ENCODE measurements around the gene GLS. TPM values are rescaled to one million over a fixed set of nuclear protein-coding genes. Genes with fewer than 3 reads are reported as not detected.
A peak's percentile ranks its signal among the peaks of the same experiment; 100 is the strongest.
"Not testable (repeated sequence)": the region's sequence is repeated elsewhere in the genome, so short reads cannot be mapped to it uniquely, and the experiment has no call there.

GLS gene
- polyA plus RNA-seq, 1 donor, result 511 TPM

DNA sequence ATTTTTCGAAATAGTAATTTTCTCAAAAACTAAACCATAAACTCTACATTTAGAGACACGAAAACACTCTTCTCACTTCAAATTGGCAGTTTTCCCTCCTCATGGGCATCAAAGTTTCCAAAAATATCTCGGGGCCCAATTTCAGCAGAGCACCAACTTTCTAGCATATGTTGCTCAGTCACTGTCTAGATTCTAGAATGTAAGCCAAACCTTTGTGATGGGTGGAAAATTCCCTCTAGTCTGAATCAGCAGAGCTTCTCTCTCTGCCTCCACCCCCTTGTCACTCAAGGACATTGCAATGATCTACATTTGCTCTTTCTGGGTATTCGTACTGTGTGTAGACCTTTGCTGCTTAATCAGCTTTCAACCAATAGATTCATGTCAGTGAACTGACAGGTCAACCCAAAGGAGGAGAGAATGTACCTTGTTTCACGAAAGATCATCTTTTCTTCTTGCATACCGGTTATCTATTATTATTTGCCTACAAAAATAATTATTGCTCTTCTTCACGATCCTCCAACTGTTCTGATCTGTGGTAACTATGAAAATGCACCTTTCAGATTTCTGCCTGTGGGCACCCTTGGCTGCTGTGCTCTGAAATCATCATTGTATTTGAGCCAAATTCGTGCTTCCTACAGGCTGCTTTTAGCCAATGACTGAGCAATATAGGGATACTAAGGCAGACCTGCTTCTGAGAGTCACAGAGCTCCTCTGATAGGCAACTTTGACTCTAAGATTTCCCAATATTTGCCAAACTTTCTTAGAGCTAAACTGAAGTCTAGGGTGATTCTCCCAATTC is 38.7 kb upstream of the GLS start:
- H3K27me3 ChIP-seq (ENCODE audit: control insufficient read depth, insufficient read depth, low read length), result no peaks in the 10 kb centered on the region
- H3K9me3 ChIP-seq (ENCODE audit: control insufficient read depth, low read depth, low read length), result no peaks in the 10 kb centered on the region
- no peak for DNase-seq
- H3K4me1 ChIP-seq (ENCODE audit: control insufficient read depth, insufficient read depth, low read length), result peaks cover 14% of the 10 kb centered on the region
- no peaks in the 10 kb centered on the region for H3K36me3 ChIP-seq (ENCODE audit: control insufficient read depth, insufficient read depth, low read length)
- no peak overlapping the region for H3K4me3 ChIP-seq (ENCODE audit: low read length)
- no peak overlapping the region for H3K27ac ChIP-seq (ENCODE audit: low read length)
- 100% methylated on average over 1 of the region's 8 CpGs for whole genome bisulfite sequencing (ENCODE audit: insufficient coverage, low lambda C conversion rate)

GRCh38 chr2:190842606-190843104 is 38.0 kb upstream of the GLS start:
- WGBS (ENCODE audit: insufficient coverage, low lambda C conversion rate), result no CpG with 5 or more reads among the region's 1 CpG
- Histone ChIP-seq H3K9me3 (ENCODE audit: control insufficient read depth, low read depth, low read length) (no peaks in the 10 kb centered on the region), H3K27ac (ENCODE audit: low read length) (no peak overlapping the region), H3K4me3 (ENCODE audit: low read length) (no peak overlapping the region), H3K27me3 (ENCODE audit: control insufficient read depth, insufficient read depth, low read length) (no peaks in the 10 kb centered on the region), H3K4me1 (ENCODE audit: control insufficient read depth, insufficient read depth, low read length) (peaks cover 18% of the 10 kb centered on the region), H3K36me3 (ENCODE audit: control insufficient read depth, insufficient read depth, low read length) (no peaks in the 10 kb centered on the region)
- no peak for DNase-seq

- Histone ChIP-seq H3K27ac (ENCODE audit: low read length) (no peak overlapping the region), H3K4me3 (ENCODE audit: low read length) (no peak overlapping the region), H3K27me3 (ENCODE audit: control insufficient read depth, insufficient read depth, low read length) (no peaks in the 10 kb centered on the region), H3K4me1 (ENCODE audit: control insufficient read depth, insufficient read depth, low read length) (peaks cover 18% of the 10 kb centered on the region), H3K36me3 (ENCODE audit: control insufficient read depth, insufficient read depth, low read length) (no peaks in the 10 kb centered on the region), H3K9me3 (ENCODE audit: control insufficient read depth, low read depth, low read length) (no peaks in the 10 kb centered on the region)
- DNase-seq, result no peak
- no CpG with 5 or more reads among the region's 3 CpGs for WGBS (ENCODE audit: insufficient coverage, low lambda C conversion rate)
Measured at GRCh38 chr2:190843890-190844699, 36.5 kb upstream of the GLS start.

DNA sequence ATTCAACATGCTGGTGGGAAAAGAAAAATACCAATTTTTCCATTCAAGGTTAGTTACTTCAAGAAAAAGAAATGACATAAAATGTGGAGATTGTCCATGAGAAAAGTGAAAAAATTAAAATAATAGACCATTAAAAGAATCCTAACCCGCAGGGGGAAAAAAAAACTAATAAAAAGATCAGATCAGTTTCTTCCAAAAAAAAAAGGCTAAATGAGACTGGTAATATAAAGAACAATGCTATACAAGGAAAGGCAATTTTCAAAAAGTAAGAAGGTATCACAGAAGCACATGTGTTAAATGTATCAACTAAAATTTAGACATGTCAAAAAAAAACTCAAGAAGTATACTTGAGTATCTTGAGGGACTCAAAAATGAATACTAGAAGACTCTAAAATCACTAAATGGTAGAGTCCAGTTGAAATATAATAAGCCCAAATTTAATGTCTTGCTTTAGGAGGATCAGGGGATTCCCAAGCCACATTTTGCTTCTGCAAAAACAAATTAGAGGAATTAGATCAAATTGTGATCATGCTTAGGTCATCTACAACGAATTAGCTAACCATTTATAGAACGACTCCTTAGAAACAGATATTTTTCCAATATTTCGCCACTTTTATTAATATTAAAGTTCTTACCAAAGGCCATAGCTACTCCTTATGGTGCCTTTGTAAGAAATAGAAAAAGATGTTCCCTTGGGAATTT is 35.8 kb upstream of the GLS start:
- Histone ChIP-seq H3K27me3 (ENCODE audit: control insufficient read depth, insufficient read depth, low read length) (no peaks in the 10 kb centered on the region), H3K27ac (ENCODE audit: low read length) (no peak overlapping the region), H3K9me3 (ENCODE audit: control insufficient read depth, low read depth, low read length) (no peaks in the 10 kb centered on the region), H3K4me1 (ENCODE audit: control insufficient read depth, insufficient read depth, low read length) (peaks cover 18% of the 10 kb centered on the region), H3K4me3 (ENCODE audit: low read length) (no peak overlapping the region), H3K36me3 (ENCODE audit: control insufficient read depth, insufficient read depth, low read length) (no peaks in the 10 kb centered on the region)
- WGBS (ENCODE audit: insufficient coverage, low lambda C conversion rate), result 88% methylated on average over 4 of the region's 4 CpGs
- no peak for DNase-seq

GRCh38 chr2:190846746-190847145 is 33.9 kb upstream of the GLS start:
- Histone ChIP-seq H3K4me3 (ENCODE audit: low read length) (no peak overlapping the region), H3K27ac (ENCODE audit: low read length) (peak overlapping the region; percentile 31), H3K4me1 (ENCODE audit: control insufficient read depth, insufficient read depth, low read length) (peaks cover 10% of the 10 kb centered on the region), H3K27me3 (ENCODE audit: control insufficient read depth, insufficient read depth, low read length) (no peaks in the 10 kb centered on the region), H3K9me3 (ENCODE audit: control insufficient read depth, low read depth, low read length) (no peaks in the 10 kb centered on the region), H3K36me3 (ENCODE audit: control insufficient read depth, insufficient read depth, low read length) (no peaks in the 10 kb centered on the region)
- peak; percentile 54 to 70 for DNase-seq
- 79% methylated on average over 2 of the region's 7 CpGs for WGBS (ENCODE audit: insufficient coverage, low lambda C conversion rate)

- H3K27me3 ChIP-seq (ENCODE audit: control insufficient read depth, insufficient read depth, low read length), result no peaks in the 10 kb centered on the region
- peak overlapping the region; percentile 31 for H3K27ac ChIP-seq (ENCODE audit: low read length)
- H3K4me1 ChIP-seq (ENCODE audit: control insufficient read depth, insufficient read depth, low read length), result peaks cover 10% of the 10 kb centered on the region
- H3K36me3 ChIP-seq (ENCODE audit: control insufficient read depth, insufficient read depth, low read length), result no peaks in the 10 kb centered on the region
- no peak overlapping the region for H3K4me3 ChIP-seq (ENCODE audit: low read length)
- peak in 1 of 2 donors; percentile 71 for DNase-seq
- H3K9me3 ChIP-seq (ENCODE audit: control insufficient read depth, low read depth, low read length), result no peaks in the 10 kb centered on the region
- 24% methylated on average over 3 of the region's 3 CpGs for WGBS (ENCODE audit: insufficient coverage, low lambda C conversion rate)
Measured at GRCh38 chr2:190847504-190848081, 33.0 kb upstream of the GLS start.

DNA sequence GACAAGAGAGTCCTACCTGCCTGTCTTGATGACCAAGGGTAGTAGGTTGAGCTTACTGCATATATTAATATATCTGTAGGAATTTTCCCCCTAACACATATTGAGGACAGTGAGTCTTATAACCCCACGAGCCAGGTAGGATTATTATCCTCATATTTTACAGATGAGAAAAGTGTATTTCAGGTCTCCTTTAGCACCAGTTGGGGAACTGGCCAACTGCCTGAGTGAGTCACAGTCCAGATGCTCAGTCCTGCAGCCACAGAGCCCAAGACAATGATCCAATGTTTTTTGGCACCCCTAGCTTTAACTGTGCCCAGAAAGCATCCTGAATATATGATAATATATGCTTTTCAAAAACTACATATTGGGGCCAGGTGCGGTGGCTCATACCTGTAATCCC is 30.8 kb upstream of the GLS start:
- H3K27me3 ChIP-seq (ENCODE audit: control insufficient read depth, insufficient read depth, low read length), result no peaks in the 10 kb centered on the region
- no peak for DNase-seq
- H3K9me3 ChIP-seq (ENCODE audit: control insufficient read depth, low read depth, low read length), result no peaks in the 10 kb centered on the region
- no peak overlapping the region for H3K4me3 ChIP-seq (ENCODE audit: low read length)
- H3K36me3 ChIP-seq (ENCODE audit: control insufficient read depth, insufficient read depth, low read length), result no peaks in the 10 kb centered on the region
- H3K27ac ChIP-seq (ENCODE audit: low read length), result no peak overlapping the region
- peaks cover 20% of the 10 kb centered on the region for H3K4me1 ChIP-seq (ENCODE audit: control insufficient read depth, insufficient read depth, low read length)
- no CpG with 5 or more reads among the region's 2 CpGs for WGBS (ENCODE audit: insufficient coverage, low lambda C conversion rate)

DNA sequence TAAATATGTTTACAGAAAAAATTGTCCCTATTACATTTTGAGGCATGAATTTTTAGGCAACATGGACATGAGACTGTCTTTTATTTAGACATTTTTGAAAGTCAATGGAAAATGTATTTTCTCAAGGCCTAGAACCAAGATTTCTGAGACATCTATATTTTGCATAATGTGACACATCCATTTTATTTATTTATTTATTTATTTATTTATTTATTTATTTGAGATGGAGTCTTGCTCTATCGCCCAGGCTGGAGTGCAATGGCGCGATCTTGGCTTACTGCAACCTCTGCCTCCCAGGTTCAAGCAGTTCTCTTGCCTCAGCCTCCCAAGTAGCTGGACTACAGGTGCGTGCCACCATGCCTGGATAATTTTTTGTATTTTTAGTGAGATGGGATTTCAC is 27.6 kb upstream of the GLS start:
- DNase-seq; H3K27me3 ChIP-seq (ENCODE audit: control insufficient read depth, insufficient read depth, low read length); H3K4me3 ChIP-seq (ENCODE audit: low read length); H3K9me3 ChIP-seq (ENCODE audit: control insufficient read depth, low read depth, low read length); H3K36me3 ChIP-seq (ENCODE audit: control insufficient read depth, insufficient read depth, low read length): not testable (repeated sequence)
- WGBS (ENCODE audit: insufficient coverage, low lambda C conversion rate), result no CpG with 5 or more reads among the region's 4 CpGs
- H3K27ac ChIP-seq (ENCODE audit: low read length), result peak overlapping the region; percentile 94
- peaks cover 33% of the 10 kb centered on the region for H3K4me1 ChIP-seq (ENCODE audit: control insufficient read depth, insufficient read depth, low read length)

DNA sequence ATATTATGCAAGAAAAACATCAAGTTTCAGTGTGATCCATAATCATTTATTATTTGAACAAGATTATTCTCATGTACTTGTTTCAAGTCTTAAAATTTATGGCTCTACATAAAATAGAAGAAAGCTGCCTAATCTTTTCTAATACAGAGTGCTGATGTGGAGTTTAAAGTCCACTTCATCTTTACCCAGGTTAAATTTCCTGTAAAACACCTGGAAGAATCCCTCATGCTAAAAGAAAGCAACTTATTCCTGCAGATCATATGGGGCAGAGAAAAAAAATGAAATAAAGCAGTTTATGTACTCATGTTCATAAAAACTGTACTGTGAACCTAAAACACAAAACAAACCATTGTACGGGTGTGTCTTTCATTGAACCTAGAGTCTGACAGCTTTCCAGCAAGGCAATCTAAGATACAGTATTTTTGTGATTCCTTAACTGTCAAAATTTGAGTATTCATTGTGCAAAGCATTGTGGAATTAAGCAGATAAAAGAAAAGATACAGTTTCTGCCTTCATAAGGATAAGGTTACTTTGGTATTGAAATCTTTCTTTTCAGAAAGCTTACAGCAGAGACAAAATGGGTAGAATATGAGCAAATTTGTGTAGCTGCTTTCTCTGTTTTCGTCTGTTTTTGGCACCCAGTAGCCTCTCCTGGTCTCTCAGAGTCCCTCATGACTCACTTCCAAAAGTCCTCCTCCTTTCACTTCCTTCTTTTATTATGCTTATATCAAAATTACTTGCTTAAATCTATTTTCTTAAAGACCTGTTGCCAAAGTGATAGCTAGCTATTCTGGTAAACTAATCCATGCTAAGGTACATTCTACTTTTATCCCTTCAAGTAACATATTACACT is 26.9 kb upstream of the GLS start:
- Histone ChIP-seq H3K9me3 (ENCODE audit: control insufficient read depth, low read depth, low read length) (no peaks in the 10 kb centered on the region), H3K4me1 (ENCODE audit: control insufficient read depth, insufficient read depth, low read length) (peaks cover 34% of the 10 kb centered on the region), H3K4me3 (ENCODE audit: low read length) (no peak overlapping the region), H3K27me3 (ENCODE audit: control insufficient read depth, insufficient read depth, low read length) (no peaks in the 10 kb centered on the region), H3K36me3 (ENCODE audit: control insufficient read depth, insufficient read depth, low read length) (no peaks in the 10 kb centered on the region), H3K27ac (ENCODE audit: low read length) (peak overlapping the region; percentile 94)
- peak; percentile 68 to 90 for DNase-seq
- 48% methylated on average over 2 of the region's 2 CpGs for WGBS (ENCODE audit: insufficient coverage, low lambda C conversion rate)
